Right kidney (tissue), 9 donors: ENCODE results near the gene TFPI2.
"Not testable (repeated sequence)": the region's sequence is repeated elsewhere in the genome, so short reads cannot be mapped to it uniquely, and the experiment has no call there.

ENCODE experiments used
- DNase-seq: peaks from one replicate; pipeline ENCODE4 v3.0.0-alpha.2; 2016
- long read RNA-seq, 8 donors: transcript quantifications; one replicate each; lab custom pipeline, GENCODE V29; 2026

TFPI2 gene, protein sequence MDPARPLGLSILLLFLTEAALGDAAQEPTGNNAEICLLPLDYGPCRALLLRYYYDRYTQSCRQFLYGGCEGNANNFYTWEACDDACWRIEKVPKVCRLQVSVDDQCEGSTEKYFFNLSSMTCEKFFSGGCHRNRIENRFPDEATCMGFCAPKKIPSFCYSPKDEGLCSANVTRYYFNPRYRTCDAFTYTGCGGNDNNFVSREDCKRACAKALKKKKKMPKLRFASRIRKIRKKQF
- long read RNA-seq, donor 1, partial matches to known transcripts: 0 of 2 reads
- long read RNA-seq, donor 1, other reads (novel, unspliced or antisense): 0 of 2 reads
- long read RNA-seq, donor 2, partial matches to known transcripts: 0 of 2 reads
- long read RNA-seq, donor 2, other reads (novel, unspliced or antisense): 0 of 2 reads
- long read RNA-seq, donor 3, transcript TFPI2-201 (5 exons, 2,445 nt): major isoform, 6 of 6 reads
- long read RNA-seq, donor 3, partial matches to known transcripts: 0 of 6 reads
- long read RNA-seq, donor 3, other reads (novel, unspliced or antisense): 0 of 6 reads
- long read RNA-seq, donor 4, transcript TFPI2-201 (5 exons, 2,445 nt): major isoform, 6 of 6 reads
- long read RNA-seq, donor 4, partial matches to known transcripts: 0 of 6 reads
- long read RNA-seq, donor 4, other reads (novel, unspliced or antisense): 0 of 6 reads
- long read RNA-seq, donor 5, partial matches to known transcripts: 0 of 2 reads
- long read RNA-seq, donor 5, other reads (novel, unspliced or antisense): 0 of 2 reads
- long read RNA-seq, donor 6, partial matches to known transcripts: 0 of 1 reads
- long read RNA-seq, donor 6, other reads (novel, unspliced or antisense): 0 of 1 reads
- long read RNA-seq, donor 7, transcript TFPI2-201 (5 exons, 2,445 nt): major isoform, 5 of 5 reads
- long read RNA-seq, donor 7, partial matches to known transcripts: 0 of 5 reads
- long read RNA-seq, donor 7, other reads (novel, unspliced or antisense): 0 of 5 reads
- long read RNA-seq, donor 8, transcript TFPI2-201 (5 exons, 2,445 nt): major isoform, 5 of 5 reads
- long read RNA-seq, donor 8, partial matches to known transcripts: 0 of 5 reads
- long read RNA-seq, donor 8, other reads (novel, unspliced or antisense): 0 of 5 reads

DNA sequence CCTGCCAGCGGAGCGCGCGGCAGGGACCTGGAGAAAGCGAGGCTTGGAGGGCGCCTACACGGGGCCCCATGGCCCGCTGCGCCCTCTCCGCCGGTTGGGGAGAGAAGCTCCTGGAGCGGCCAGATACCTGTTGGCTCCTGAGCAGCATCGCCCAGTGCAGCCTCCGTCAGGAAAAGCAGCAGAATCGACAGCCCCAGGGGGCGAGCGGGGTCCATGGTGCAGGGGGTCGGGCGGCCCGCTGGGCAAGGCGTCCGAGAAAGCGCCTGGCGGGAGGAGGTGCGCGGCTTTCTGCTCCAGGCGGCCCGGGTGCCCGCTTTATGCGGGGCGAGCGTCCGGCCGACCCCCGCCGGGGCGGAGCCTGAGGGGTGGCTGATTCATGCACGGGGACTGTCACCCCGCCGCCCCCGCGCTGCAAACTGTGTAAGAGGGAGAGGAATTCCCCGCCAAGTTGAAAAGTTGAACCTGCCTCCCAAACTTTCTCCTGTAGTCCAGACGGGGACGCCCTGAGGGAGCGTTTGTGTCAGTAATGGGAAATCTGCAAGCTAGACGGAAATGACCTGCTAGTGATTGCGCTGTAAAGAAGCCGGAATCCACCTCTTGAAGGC, at the start of gene TFPI2:
TFPI2 (minus strand) TSS at position 290 of the 605 bp plus-strand sequence; CDS start at position 215, 75 bp downstream.
- DNase-seq: peak; percentile 85

DNA sequence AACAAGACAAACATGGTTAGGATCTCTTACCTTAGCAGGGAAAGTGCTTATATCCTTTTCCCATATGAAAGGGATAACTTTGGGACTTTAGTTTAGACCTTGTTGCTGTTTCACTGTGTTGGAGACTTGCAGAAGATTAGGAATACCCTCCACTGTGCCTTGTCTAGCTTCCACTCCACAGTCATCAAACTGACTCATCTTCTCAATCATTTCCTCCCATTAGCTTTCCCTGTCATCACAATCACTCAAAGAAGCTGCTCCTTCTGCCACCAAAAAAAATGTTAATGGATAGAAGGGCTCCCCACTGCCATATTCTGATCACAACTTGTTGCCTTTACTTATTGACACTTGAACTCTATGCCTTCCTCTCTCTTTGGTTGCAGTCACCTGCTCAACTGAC, 47.7 kb upstream of the TFPI2 start:
- no peak for DNase-seq

DNA sequence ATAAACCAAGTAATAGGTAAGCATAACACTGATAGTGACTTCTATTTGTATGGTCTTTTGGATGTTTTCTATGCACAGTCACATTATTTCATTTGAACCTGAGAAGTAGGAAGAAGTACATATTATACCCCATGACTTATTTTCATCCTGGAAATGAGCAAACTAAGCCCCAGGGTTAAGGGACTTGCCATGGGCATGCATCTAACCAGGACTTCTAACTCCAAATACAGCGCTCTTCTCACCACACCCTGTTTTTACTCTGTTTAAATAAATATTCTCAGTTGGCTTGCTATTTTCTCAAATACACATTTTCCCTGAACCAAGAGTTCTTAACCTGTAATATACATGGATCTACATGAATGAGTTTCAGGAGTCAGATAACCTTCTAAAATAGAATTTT, 47.3 kb upstream of the TFPI2 start:
- DNase-seq: no peak

DNA sequence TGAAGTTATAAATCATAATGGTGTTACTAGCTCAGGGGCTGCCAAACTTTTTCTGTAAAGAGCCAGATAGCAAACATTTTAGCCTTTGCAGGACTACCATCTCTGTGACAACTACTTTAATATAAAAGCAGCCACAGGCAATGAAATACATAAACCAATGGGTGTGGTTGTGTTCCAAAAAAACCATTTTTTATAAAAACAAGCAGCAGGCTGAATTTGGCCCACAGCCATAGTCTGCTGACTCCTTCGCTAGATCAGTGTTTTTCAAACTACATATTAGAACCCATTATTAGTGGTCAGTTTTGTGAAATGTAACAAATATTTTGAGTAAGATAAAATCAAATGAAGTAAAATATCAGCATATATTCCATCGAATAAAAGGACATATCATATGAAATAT, 44.5 kb upstream of the TFPI2 start:
- no peak for DNase-seq

DNA sequence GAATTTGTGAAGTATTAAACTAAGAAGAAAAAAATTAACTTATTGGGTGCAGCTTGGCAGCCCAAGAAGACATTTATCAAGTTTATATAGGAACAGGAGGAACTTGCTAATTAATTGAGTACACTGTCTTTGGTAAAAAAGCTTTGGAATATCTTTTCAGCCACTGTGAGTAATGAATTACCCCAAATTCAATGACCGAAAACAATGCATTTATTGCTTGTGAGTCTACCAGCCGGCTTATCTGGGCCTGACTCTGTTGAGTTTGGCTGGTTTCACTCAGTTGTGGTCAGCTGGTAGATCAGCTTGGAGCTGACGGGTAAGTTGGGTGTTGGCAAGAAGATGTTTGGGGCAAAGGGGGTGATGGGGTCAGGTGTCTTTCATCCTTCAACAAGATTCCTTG, 42.6 kb upstream of the TFPI2 start:
- no peak for DNase-seq

DNA sequence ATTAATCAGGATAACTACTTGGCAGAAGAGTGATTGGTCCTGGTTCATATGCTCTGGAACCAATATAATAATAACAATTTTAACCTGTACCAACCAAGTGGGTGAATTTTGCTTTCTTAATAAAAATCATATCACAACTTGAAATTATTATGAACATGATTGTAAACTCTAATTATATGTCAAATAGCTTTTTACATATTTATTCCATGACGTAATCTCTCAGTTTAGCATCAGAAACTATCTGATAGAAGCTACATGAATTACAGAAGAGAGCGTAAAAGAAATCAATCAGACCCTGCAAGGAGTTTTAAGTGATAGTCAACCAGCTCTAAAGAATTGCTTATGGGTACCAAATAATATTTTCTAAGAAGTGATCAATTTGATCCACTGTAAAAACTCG, 41.1 kb upstream of the TFPI2 start:
- no peak for DNase-seq

DNA sequence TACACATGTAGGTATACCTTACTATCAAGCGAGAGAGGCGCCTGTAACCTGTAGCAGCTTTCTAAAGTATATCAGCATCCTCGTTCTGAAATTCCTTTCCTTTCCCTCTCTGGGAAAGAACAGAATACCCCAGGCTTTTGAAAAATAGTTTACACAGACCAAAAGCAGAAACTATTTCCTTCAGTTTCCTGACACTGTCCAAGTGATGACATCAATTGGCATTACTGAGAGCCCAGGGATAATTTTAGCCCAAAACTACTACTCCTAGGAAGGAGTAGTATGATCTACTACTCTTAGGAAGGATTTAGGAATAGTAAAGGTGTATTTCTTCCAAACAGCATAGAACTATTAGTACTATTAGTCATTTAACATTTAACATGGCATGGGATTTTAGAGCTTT, 37.0 kb upstream of the TFPI2 start:
- no peak for DNase-seq

DNA sequence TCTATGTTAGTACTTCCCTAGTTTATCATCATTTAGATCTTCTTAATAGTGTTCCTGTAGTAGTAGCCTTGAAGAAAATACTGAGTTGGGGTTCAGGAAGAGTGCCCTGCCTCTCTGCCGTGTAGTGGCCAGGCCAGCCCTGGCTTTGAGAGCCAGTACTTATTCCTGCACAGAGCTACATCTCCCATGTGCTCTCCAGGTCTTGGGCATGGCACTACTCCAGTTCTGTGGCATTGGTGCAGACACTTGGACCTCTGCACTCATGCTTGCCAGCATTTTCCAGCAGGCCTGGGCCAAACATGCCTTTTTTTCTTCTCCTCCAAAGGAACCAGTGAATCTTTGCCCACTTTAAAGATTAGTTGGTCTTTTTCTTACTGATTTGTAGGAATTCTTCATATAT, 36.2 kb upstream of the TFPI2 start:
- DNase-seq: no peak

DNA sequence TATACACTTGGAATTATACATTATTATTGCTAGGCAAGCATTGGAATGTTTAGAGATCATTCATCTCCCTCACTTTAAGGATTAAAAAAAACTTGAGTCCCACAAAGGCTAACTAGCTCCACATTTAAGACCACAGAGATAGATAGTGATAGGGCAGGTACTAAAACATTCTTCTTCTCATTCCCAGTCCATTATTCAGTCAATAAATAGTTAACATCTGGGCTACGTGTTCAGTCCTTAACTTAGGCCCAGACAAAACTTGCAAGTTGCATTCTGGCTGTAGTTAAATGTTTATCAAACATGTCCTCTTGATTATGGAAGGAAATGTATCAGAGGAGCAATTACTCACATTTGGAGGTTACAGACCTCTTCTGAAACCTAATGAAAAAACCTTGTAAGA, 33.4 kb upstream of the TFPI2 start:
- no peak for DNase-seq

DNA sequence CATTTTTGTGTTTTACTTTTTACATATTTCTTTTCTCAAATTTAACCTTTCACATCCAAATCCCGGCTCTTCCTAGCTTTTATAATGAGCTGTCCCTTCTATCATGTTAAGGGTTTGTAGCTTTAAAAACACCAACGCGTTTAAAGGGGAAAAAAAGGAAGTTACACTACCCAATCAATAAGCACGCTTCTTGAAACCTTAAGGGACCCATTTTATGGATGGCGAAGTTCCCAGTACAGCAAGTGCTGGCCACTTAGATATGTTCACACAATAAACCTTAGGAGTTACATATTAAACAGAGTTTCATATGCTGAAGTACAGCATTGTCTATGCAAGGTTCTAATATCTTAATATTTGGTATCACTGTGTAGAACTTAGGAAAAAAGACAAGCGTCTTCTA, 32.7 kb upstream of the TFPI2 start:
- DNase-seq: no peak

DNA sequence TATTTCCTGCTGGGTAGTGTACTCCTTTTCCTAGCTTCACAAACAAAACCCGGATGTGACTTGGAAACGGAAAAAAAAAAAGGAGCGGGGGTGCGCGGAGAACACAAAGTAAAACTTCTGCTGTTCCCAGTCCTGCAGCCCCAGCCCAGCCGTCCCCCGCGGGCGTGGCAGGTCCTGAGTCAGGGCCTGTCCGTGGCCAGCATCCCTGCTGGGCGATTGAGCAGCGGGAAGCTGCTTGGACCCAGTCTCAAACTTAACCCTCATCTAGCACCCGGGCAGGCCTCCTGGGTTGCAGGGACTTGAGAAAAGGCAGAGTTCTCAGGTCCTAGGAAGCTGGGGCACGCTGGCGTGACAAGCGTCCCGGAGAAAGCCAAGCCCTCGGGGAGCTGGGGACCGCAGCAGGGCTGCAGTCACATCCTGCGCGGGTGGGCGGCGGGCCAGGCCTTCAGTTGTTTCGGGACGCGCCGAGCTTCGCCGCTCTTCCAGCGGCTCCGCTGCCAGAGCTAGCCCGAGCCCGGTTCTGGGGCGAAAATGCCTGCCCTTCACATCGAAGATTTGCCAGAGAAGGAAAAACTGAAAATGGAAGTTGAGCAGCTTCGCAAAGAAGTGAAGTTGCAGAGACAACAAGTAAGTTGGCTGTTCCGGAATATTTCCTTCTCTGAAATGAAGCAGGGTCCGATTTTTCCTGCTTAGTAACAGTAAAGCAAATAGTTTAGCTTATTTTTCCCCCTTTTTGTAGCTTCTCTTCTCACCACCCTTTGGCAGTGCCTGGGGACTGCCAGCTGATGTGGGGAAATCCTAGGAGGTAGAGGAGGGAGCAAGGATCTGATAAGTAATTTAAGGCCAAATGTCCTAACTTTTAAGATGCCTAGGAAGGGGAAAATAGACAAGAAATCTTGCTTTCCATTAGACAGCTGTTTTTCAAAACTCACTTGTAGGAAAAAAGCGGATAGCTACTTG, 31.3 kb upstream of the TFPI2 start, which contains the start of gene GNG11:
GNG11 (plus strand) TSS at position 129 of the 960 bp plus-strand sequence; CDS start at position 532, 403 bp downstream.
- peak; percentile 86 for DNase-seq

DNA sequence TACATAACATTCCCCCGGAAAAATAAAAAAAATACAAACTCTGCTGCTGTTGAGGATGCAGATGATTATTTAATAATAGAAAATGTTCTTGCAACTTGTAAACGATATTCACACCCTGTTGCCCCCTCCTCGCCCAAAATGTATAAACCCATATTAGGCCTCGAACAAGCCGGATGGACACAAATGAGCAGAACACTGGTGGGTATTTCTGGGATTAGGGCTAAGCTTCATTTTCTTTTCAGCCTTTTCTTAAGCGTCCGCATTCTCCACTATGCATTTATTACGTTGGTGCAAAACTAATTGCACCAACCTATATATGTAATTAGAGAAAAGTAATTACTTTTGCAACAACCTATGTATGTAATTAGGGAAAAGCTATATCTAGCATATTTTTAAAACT, 30.6 kb upstream of the TFPI2 start:
- DNase-seq: no peak

DNA sequence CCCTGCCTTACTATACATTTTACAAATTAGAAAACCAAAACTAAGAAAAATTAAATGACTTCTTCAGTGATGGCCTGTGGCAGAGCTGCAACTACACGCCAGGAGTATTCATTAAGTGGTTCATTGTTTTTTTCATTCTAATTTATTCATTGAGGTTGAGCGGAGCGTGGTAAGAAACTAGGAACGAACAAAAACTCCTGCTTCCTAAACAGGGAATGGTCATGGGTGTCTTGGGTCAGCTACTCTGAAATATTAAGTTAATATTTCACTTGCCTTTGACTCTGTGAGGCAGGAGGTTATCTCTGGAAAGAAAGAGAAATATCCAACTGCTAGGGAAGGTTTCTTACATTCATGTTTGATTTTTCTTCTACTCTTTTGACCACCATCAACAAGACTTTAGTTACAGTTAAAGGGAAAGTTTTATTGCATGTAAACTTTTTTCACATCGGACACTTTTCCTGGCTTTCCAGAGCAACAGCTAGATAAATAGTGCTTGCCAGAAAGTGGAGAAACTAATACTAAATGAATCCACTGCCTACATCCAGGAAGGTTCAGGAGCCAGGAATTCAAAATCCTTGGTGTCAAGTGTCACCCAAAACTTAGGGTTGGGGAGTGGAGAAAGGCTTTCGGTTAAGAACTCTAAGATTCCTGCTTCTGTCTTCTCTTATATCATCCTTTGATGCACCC, 30.1 kb upstream of the TFPI2 start:
- DNase-seq: peak; percentile 39

DNA sequence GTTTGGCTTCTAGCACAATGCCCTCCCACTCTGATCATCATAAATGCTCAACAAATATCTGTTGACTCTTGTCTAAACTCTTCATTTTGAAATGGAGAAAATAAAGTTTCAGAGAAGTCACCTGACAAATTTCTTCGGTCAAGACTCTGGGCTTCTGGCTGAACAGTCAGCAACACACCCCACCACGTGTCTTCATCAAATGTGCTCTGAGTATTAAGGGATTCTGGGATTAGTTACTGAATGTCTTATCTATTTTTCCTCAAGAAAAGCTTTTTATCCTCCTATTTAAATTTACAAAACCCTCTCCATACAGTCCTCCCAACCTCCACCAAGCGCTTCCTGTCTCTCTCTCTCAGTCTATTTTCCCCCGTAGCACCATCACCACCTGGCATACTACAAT, 25.8 kb upstream of the TFPI2 start:
- not testable (repeated sequence) for DNase-seq

DNA sequence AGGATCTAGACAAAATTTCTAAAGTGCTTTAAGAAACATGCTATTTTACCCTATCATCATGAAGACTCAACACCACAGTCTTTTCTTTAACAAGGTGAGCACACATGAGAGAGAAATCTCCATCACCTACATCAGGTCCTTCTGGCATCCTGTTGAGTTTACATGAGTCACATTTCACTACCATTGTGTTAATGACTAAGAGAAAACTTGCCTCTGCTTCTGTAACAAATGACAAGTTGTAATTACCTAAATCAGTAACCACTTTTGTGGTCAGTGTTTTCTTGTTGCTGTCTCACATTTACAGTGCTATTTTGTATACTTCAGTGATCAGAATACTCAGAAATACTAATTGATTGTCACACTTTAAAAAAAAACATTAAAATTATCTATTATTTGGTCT, 25.3 kb upstream of the TFPI2 start:
- not testable (repeated sequence) for DNase-seq

DNA sequence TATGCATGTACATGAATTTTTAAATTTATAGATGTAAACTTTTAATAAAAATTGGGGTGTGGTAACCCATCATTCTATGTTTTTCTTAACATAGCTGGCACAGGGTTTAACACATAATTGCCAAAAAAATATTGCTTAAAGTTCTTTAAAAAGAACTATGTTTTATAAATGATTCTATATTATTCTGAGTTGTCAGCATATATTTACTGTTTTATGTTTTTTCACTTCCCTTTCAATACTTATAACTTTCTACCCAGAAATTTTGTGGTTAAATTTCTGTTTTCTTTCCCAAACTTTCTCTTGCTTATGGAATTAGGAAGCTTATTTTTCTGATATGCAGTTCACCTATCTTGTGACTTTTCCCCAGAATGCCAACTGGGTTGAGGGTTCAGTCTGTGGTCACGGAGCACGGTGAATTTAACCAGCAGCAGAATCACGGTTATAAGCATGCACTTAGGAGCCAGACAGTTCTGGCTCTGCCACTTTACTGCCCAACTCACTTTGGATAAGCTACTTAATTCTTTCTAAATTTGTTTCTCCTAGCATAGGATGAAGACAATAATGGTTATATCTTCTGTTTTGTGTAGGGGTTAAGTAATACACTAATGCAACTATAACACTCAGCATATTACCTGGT, 24.8 kb upstream of the TFPI2 start:
- not testable (repeated sequence) for DNase-seq

DNA sequence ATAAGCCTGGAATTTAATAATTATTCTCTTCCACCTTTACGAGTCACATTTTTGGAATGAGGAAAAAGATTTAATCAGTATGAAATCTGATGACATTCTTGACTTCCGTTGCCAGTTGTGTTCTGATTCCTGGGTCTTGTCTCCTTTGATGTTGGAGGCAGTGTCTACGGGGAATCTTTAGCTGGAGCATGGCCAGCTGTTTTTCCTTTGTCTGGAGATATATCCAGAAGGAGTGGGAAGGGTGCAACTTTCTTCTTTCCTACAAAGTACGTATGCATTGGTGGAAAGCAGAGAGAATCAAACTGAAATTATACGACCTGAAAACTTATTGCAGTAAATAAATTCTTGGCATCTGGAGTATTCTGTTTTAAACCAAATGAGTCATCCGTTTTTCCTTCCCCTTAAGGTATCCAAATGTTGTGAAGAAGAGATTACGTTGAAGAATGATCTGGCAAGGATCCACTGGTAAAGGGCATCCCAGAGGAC, 24.1 kb upstream of the TFPI2 start:
- no peak for DNase-seq

DNA sequence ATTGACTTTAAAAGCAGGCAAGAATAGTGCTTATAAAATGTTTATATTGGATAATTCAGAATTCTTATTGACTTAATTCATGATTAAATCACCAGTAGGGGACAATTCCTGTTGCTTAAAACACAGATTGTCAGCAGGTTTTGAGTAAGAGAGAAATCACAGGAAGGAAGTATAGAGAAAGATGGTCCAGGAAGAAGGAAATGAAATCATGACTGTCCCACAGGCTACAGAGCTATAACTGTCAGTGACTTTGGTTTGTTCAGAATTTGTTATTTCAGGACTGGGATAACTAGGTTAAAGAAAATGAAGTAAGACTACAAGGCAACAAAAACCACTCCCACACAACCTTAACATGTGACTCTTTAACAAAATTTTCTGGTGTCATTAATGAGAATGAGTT, 22.6 kb upstream of the TFPI2 start:
- DNase-seq: no peak

DNA sequence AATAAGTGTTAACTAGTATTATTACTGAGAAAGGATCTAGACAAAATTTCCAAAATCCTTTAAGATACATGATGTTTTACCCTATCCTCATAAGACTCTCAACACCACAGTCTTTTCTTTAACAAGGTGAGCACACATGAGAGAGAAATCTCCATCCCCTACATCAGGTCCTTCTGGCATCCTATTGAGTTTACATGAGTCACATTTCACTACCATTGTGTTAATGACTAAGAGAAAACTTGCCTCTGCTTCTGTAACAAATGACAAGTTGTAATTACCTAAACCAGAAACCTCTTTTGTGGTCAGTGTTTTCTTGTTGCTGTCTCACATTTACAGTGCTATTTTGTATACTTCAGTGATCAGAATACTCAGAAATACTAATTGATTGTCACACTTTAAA, 21.1 kb upstream of the TFPI2 start:
- not testable (repeated sequence) for DNase-seq

DNA sequence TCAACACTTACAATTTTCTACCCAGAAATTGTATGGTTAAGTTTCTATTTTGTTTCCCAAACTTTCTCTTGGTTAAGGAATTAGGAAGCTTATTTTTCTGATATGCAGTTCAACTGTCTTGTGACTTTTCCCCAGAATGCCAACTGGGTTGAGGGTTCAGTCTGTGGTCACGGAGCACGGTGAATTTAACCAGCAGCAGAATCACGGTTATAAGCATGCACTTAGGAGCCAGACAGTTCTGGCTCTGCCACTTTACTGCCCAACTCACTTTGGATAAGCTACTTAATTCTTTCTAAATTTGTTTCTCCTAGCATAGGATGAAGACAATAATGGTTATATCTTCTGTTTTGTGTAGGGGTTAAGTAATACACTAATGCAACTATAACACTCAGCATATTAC, 20.7 kb upstream of the TFPI2 start:
- not testable (repeated sequence) for DNase-seq
